HG03064 (cell line): ENCODE data around the gene PRRX1.

ENCODE experiments used
- ATAC-seq: cut with Tn5 transposase; IDR thresholded peaks from one replicate; pipeline ENCODE4 v1.9.1; 2021; ENCODE audit warnings: low read depth; ENCODE audit not compliant: unreplicated experiment

PRRX1 gene

GRCh38 chr1:170714938-170715337 is 51.0 kb downstream of the PRRX1 start:
- no peak for ATAC-seq

- ATAC-seq, result no peak
These were observed 53.0 kb downstream of the PRRX1 start for GRCh38 chr1:170716835-170717429.

GRCh38 chr1:170720661-170721060 is 56.7 kb downstream of the PRRX1 start:
- ATAC-seq, result no peak

GRCh38 chr1:170721621-170722020 is 57.7 kb downstream of the PRRX1 start:
- ATAC-seq, result no peak

- no peak for ATAC-seq
These were observed 59.6 kb downstream of the PRRX1 start for GRCh38 chr1:170723518-170723917.

- ATAC-seq, result no peak
These were observed 61.4 kb downstream of the PRRX1 start for GRCh38 chr1:170725326-170725725.

GRCh38 chr1:170727963-170728362 is 64.0 kb downstream of the PRRX1 start:
- ATAC-seq, result no peak

- no peak for ATAC-seq
These were observed 65.5 kb downstream of the PRRX1 start for GRCh38 chr1:170729225-170730002.

- ATAC-seq, result no peak
These were observed 66.1 kb downstream of the PRRX1 start for GRCh38 chr1:170730014-170730413.

GRCh38 chr1:170730438-170730837 is 66.5 kb downstream of the PRRX1 start:
- ATAC-seq, result no peak

GRCh38 chr1:170731566-170732251 is 67.8 kb downstream of the PRRX1 start:
- ATAC-seq, result no peak

GRCh38 chr1:170732252-170732588 is 68.3 kb downstream of the PRRX1 start:
- no peak for ATAC-seq

- ATAC-seq, result no peak
These were observed 70.7 kb downstream of the PRRX1 start for GRCh38 chr1:170734412-170735175.

- ATAC-seq, result no peak
These were observed 71.7 kb downstream of the PRRX1 start for GRCh38 chr1:170735366-170736263.

GRCh38 chr1:170739803-170740202 is 75.9 kb downstream of the PRRX1 start:
- ATAC-seq, result no peak

- no peak for ATAC-seq
These were observed 77.7 kb downstream of the PRRX1 start for GRCh38 chr1:170741678-170742077.

- ATAC-seq, result no peak
These were observed 78.7 kb downstream of the PRRX1 start for GRCh38 chr1:170742600-170742999.

GRCh38 chr1:170743083-170743482 is 79.2 kb downstream of the PRRX1 start:
- no peak for ATAC-seq

GRCh38 chr1:170749549-170749948 is 85.6 kb downstream of the PRRX1 start:
- no peak for ATAC-seq

- ATAC-seq, result no peak
These were observed 86.0 kb downstream of the PRRX1 start for GRCh38 chr1:170749959-170750358.
